GM19372 (cell line): ENCODE results near the gene COPZ1.
"Not testable (repeated sequence)": the region's sequence is repeated elsewhere in the genome, so short reads cannot be mapped to it uniquely, and the experiment has no call there.

Experiments used
- ATAC-seq: cut with Tn5 transposase; IDR thresholded peaks from one replicate; pipeline ENCODE4 v1.9.1; 2021; ENCODE audit warnings: mild to moderate bottlenecking, low read depth, moderate library complexity; ENCODE audit not compliant: unreplicated experiment

The COPZ1 gene

GRCh38 chr12:54330442-54330841 is 5.5 kb downstream of the COPZ1 start:
- no peak for ATAC-seq

GRCh38 chr12:54331461-54331860 is 6.5 kb downstream of the COPZ1 start:
- no peak for ATAC-seq

- ATAC-seq: no peak
Observed at GRCh38 chr12:54333420-54334034, 8.6 kb downstream of the COPZ1 start.

- no peak for ATAC-seq
Observed at GRCh38 chr12:54337280-54337842, 12.4 kb downstream of the COPZ1 start.

GRCh38 chr12:54337854-54338650 is 13.1 kb downstream of the COPZ1 start:
- no peak for ATAC-seq

- no peak for ATAC-seq
Observed at GRCh38 chr12:54338698-54339296, 13.9 kb downstream of the COPZ1 start.

GRCh38 chr12:54340846-54341245 is 15.9 kb downstream of the COPZ1 start:
- no peak for ATAC-seq

GRCh38 chr12:54341378-54342300 is 16.7 kb downstream of the COPZ1 start:
- ATAC-seq: no peak

- no peak for ATAC-seq
Observed at GRCh38 chr12:54349036-54349435, 24.1 kb downstream of the COPZ1 start.

GRCh38 chr12:54349679-54350078 is 24.7 kb downstream of the COPZ1 start:
- no peak for ATAC-seq

- no peak for ATAC-seq
Observed at GRCh38 chr12:54350743-54351142, 25.8 kb downstream of the COPZ1 start.

- no peak for ATAC-seq
Observed at GRCh38 chr12:54351341-54351740, 26.4 kb downstream of the COPZ1 start.

GRCh38 chr12:54352022-54352531 is 27.1 kb downstream of the COPZ1 start:
- ATAC-seq: no peak

- ATAC-seq: no peak
Observed at GRCh38 chr12:54352891-54353874, 28.3 kb downstream of the COPZ1 start.

GRCh38 chr12:54354271-54354670 is 29.3 kb downstream of the COPZ1 start:
- not testable (repeated sequence) for ATAC-seq

- ATAC-seq: no peak
Observed at GRCh38 chr12:54355104-54355815, 30.3 kb downstream of the COPZ1 start.

- no peak for ATAC-seq
Observed at GRCh38 chr12:54356228-54356627, 31.3 kb downstream of the COPZ1 start.

- no peak for ATAC-seq
Observed at GRCh38 chr12:54356951-54357356, 32.0 kb downstream of the COPZ1 start.
